Stimulated activated naive CD8-positive, alpha-beta T cell treated with anti-CD3 and anti-CD28 coated beads, Interleukin-15, amount 100 ng/mL, for 72 hours (primary cell): ENCODE measurements around the gene PDE4D.
A peak's percentile ranks its signal among the peaks of the same experiment; 100 is the strongest.

ENCODE experiments used
- ATAC-seq: fragments of 150-1000 bp; cut with Tn5 transposase; 2 replicates; pipeline ENCODE4 v1.10.0; 2021; ENCODE audit warnings: mild to moderate bottlenecking, moderate library complexity
- DNase-seq, 2 donors: peaks; one replicate each; pipeline ENCODE4 v3.0.0; 2021 to 2022
- H3K27ac Mint-ChIP-seq, 2 donors: one replicate each; pipeline ENCODE4 v1.8.0; 2022; ENCODE audit warnings: mild to moderate bottlenecking in 2 of 2, mixed read lengths in 2 of 2, moderate library complexity in 2 of 2
- H3K27me3 Mint-ChIP-seq: one replicate; pipeline ENCODE4 v1.8.0; 2022; ENCODE audit warnings: mixed read lengths
- H3K4me1 Mint-ChIP-seq: one replicate; pipeline ENCODE4 v1.8.0; 2022; ENCODE audit warnings: mild to moderate bottlenecking, mixed read lengths
- H3K4me3 Mint-ChIP-seq, 2 donors: one replicate each; pipeline ENCODE4 v1.8.0; 2022; ENCODE audit warnings: mild to moderate bottlenecking in 2 of 2, mixed read lengths in 2 of 2, moderate library complexity in 1 of 2
- H3K9me3 Mint-ChIP-seq, 2 donors: one replicate each; pipeline ENCODE4 v1.8.0; 2022; ENCODE audit warnings: mixed read lengths in 2 of 2

Gene PDE4D

GRCh38 chr5:59034498-59035186 is 858.9 kb downstream of the PDE4D start:
- no peak for ATAC-seq
- H3K4me1 Mint-ChIP-seq = peaks cover 33% of the 10 kb centered on the region
- H3K9me3 Mint-ChIP-seq = no peaks in the 10 kb centered on the region
- H3K4me3 Mint-ChIP-seq = peak overlapping the region; percentile 85 to 96
- H3K27ac Mint-ChIP-seq = peak overlapping the region; percentile 59 to 88
- H3K27me3 Mint-ChIP-seq = no peaks in the 10 kb centered on the region
- no peak for DNase-seq

DNA sequence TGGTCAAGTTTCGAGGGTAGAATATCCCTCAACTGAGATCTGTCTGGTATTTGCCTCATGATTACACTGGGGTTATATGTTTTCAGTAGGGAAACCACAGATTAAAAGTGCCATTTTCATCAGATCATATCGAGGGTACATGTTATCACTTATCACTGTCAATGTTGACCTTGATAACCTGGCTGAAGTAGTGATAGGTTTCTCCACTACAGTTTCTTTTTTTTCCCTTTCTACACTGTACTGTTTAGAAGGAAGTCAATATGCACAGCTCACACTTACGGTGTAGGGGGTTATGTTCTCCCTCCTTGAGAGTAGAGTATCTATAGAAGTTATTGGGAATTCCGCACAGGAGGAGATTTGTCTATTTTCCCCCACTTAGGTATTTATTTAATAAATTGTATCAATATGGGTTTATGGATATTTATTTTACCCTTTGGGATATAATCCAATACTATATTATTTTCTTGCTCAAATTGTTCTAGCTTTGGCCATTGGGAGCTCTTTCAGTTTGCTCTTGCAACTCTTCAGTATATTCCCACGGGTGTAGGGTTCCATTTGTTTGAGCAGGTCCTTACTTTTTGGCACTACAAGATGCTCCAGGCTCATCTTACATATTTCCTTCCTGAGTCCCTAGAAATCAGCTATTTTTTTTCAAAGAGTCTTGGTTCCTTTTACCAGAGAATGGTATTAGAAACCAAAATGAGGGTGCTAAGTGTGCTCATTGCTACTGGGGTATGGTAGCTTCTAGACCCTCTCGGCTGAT is 866.2 kb downstream of the PDE4D start:
- Mint-ChIP-seq H3K4me1 (peaks cover 62% of the 10 kb centered on the region), H3K9me3 (no peaks in the 10 kb centered on the region), H3K4me3 (no peak overlapping the region), H3K27ac (no peak overlapping the region), H3K27me3 (no peaks in the 10 kb centered on the region)
- DNase-seq = no peak
- ATAC-seq = no peak

DNA sequence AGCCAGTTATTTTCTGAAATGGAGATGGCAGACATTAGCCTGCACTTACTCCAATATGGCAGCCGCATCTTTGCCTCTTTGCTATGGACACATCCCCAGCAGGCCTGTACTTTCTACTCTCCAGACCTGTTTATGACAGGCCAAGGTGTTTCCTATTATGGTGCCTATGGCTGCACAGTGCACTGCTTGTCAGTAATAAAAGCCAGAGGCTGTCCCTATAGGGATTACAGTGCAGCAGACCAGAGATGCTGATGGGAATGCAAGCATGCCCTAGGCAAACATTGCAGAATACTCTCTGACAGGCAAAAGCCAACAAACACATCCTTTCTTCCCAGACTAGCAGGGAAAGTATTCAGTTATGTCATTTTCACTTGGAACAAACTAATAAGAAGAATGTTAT is 867.8 kb downstream of the PDE4D start:
- Mint-ChIP-seq H3K4me3 (peak overlapping the region in 1 of 2 donors; percentile 39), H3K27ac (no peak overlapping the region), H3K9me3 (no peaks in the 10 kb centered on the region), H3K27me3 (no peaks in the 10 kb centered on the region), H3K4me1 (peaks cover 68% of the 10 kb centered on the region)
- ATAC-seq = no peak
- no peak for DNase-seq

DNA sequence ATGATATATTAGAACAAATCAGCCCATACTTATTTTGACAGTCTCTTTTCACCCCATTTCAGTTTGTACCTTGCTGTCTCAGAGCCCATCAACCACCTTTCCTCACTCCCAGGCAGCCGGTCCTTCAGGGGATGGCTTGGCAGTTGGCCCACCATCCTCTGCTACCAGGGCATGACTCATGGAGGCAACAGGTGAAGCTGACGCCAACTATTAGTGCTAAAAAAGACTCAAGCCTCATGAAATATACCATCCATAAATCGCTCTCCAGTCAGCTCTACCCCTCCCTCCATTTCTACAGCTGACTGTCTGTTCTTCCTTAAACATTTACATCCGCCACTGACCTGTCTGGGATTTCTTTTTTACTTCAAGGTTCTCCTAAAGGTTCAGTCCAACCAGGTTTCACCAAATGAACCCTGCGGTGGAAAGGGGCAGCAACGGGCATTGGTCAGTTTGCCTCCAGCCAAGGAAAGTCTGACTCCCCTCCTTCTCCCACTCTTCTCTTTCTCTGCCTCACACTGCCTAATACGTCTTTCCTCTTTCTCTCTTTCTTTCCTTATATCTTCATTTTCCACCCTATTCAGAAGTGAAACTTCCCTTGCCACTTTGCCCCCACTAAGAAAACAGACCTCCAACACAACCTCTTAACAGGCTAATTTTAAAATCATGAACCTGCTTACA is 871.5 kb downstream of the PDE4D start:
- Mint-ChIP-seq H3K27ac (peak overlapping the region; percentile 7 to 35), H3K4me3 (peak overlapping the region; percentile 50 to 75), H3K9me3 (peaks cover 0 to 4% of the 10 kb centered on the region in 2 donors), H3K4me1 (peaks cover 66% of the 10 kb centered on the region), H3K27me3 (no peaks in the 10 kb centered on the region)
- no peak for ATAC-seq
- DNase-seq = no peak

- H3K4me1 Mint-ChIP-seq = peaks cover 59% of the 10 kb centered on the region
- H3K9me3 Mint-ChIP-seq = peaks cover 0 to 9% of the 10 kb centered on the region in 2 donors
- H3K27ac Mint-ChIP-seq = peak overlapping the region in 1 of 2 donors; percentile 63
- peak overlapping the region in 1 of 2 donors; percentile 75 for H3K4me3 Mint-ChIP-seq
- no peaks in the 10 kb centered on the region for H3K27me3 Mint-ChIP-seq
- no peak for DNase-seq
- ATAC-seq = peak; percentile 49
Measured at GRCh38 chr5:59021286-59021673, 872.2 kb downstream of the PDE4D start.

GRCh38 chr5:59020611-59021285 is 872.8 kb downstream of the PDE4D start:
- Mint-ChIP-seq H3K27me3 (no peaks in the 10 kb centered on the region), H3K4me3 (peak overlapping the region; percentile 55 to 75), H3K4me1 (peaks cover 54% of the 10 kb centered on the region)

DNA sequence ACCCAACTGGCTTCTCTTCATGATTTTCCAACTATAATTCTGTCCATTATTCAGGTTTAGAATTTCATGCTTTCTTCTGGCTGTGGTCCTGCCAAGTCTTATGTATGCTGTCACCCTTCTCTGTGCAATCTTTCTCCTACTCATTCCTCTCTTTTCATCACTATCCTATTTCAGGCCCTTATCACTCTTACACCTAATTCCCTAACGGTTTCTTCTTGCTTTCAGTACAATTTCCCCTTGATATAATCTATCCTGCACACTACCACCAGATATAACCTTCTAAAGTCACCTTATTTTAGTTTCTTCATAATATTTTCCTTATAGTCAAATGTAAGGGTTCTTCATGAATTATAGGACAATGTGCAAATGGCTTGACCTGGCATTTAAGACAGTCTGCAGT is 874.4 kb downstream of the PDE4D start:
- Mint-ChIP-seq H3K9me3 (peaks cover 7 to 15% of the 10 kb centered on the region in 2 donors), H3K4me1 (peaks cover 51% of the 10 kb centered on the region), H3K4me3 (no peak overlapping the region), H3K27ac (no peak overlapping the region), H3K27me3 (no peaks in the 10 kb centered on the region)
- DNase-seq = no peak
- no peak for ATAC-seq

More at GRCh38 chr5:59020611-59021285, 872.8 kb downstream of the PDE4D start:
- peak; percentile 97 for ATAC-seq
- Mint-ChIP-seq H3K9me3 (peaks cover 0 to 9% of the 10 kb centered on the region in 2 donors), H3K27ac (peak overlapping the region; percentile 63 to 84)
- peak in 1 of 2 donors; percentile 50 for DNase-seq

DNA sequence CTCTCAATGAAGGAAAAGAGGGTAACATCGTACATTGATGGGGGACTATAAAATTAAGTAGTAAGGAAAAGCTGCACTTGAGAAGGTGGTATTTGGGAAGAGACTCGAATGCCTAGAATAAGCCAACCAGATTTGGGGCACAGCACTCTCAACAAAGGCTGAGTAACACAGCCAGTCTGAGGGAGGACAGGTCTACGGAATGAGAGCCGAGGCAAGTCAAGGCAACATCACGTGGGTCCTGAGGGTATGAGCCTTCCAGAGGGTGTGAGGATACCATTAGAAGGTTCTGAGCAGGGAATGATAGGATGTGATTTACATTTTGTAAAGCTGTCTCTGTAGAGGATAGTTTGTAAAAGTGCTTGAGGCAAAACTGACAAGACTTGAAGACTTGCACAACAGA is 876.6 kb downstream of the PDE4D start:
- Mint-ChIP-seq H3K9me3 (peaks cover 25 to 29% of the 10 kb centered on the region in 2 donors), H3K27me3 (no peaks in the 10 kb centered on the region), H3K4me3 (no peak overlapping the region), H3K4me1 (peaks cover 59% of the 10 kb centered on the region), H3K27ac (no peak overlapping the region)
- ATAC-seq (no peak), DNase-seq (no peak)

DNA sequence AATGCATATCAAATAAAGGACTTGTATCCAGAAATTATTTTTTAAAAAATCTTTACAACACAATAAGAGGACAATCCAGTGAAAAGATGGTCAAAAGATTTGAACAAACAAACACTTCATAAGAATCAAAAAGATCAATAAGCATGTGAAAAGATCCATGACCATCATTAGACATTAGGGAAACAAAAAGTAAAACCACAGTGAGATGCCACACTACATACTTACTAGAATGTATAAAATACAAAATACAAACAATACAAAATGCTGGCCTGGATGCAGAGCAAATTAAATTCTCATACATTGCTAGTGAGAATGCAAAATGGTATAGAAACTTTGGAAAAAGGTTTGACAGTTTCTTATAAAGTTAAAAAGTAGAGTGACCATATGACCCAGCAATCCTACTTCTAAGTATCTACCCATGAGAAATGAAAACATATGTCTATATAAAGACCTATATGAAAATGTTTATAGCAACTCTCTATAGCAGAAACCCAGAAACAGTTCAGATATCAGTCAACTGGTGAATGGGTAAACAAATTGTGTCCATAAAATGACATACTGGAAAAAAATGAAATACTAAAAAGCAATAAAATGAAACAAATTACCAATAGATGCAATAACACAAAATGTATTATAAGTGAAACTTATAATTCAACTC is 884.6 kb downstream of the PDE4D start:
- H3K27me3 Mint-ChIP-seq = no peaks in the 10 kb centered on the region
- no peak for DNase-seq
- H3K4me1 Mint-ChIP-seq = peaks cover 70% of the 10 kb centered on the region
- H3K9me3 Mint-ChIP-seq = peaks cover 19 to 22% of the 10 kb centered on the region in 2 donors
- ATAC-seq = no peak
- H3K27ac Mint-ChIP-seq = no peak overlapping the region
- H3K4me3 Mint-ChIP-seq = peak overlapping the region in 1 of 2 donors; percentile 9

DNA sequence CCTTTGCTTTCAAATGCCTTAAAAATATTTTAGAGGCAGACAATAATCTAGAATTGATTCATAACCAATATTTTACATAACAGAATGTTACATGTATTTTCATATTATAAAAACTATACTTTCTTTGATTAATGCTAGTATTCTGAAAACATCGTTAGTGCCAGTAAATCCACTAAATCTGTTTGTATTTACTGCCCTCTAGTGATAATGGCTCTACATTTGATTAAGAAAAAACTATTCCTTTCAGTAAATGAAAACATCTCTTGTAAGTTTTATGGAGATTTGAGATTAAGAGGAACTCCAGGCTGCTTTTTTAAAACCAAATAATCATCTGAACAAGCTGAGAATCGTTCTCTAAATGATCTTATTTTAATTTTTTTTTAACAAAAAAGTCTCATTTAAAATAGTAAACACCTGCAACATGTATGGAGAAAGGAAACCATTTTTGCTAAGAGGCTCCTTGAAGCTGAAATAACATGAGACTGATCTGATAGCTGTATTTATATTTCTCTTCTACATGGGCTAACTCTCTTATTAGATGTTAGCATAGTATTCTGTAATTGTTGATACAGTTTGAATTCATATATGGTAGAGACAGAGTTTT is 886.0 kb downstream of the PDE4D start:
- H3K4me1 Mint-ChIP-seq = peaks cover 70% of the 10 kb centered on the region
- no peak overlapping the region for H3K27ac Mint-ChIP-seq
- no peaks in the 10 kb centered on the region for H3K27me3 Mint-ChIP-seq
- peaks cover 11% of the 10 kb centered on the region in 2 donors for H3K9me3 Mint-ChIP-seq
- H3K4me3 Mint-ChIP-seq = no peak overlapping the region
- no peak for ATAC-seq
- DNase-seq = no peak

GRCh38 chr5:59005934-59006701 is 887.4 kb downstream of the PDE4D start:
- H3K4me3 Mint-ChIP-seq = no peak overlapping the region
- peaks cover 74% of the 10 kb centered on the region for H3K4me1 Mint-ChIP-seq
- no peaks in the 10 kb centered on the region for H3K27me3 Mint-ChIP-seq
- ATAC-seq = no peak
- no peaks in the 10 kb centered on the region for H3K9me3 Mint-ChIP-seq
- H3K27ac Mint-ChIP-seq = peak overlapping the region in 1 of 2 donors; percentile 48
- DNase-seq = no peak

DNA sequence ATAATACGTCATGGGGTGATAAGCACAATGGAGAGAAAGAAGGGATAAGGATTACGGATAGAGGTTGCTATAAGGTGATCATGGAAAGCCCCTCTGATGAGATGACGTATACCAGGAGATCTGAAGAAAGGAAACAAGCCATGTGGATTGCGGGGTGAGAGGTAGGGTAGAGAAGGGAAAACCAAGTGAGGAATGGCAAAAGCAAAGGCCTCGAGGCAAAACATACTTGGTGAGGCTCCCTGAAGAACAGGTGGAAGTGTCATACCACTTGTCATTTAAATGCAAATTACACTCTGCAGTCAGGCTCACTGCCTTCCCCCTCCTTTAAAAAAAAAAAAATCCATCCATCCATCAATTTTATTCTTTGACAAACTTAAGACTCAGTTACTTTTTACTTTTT is 889.9 kb downstream of the PDE4D start:
- no peaks in the 10 kb centered on the region for H3K9me3 Mint-ChIP-seq
- ATAC-seq (no peak), DNase-seq (no peak)
- peaks cover 76% of the 10 kb centered on the region for H3K4me1 Mint-ChIP-seq
- no peak overlapping the region for H3K4me3 Mint-ChIP-seq
- no peaks in the 10 kb centered on the region for H3K27me3 Mint-ChIP-seq
- no peak overlapping the region for H3K27ac Mint-ChIP-seq

DNA sequence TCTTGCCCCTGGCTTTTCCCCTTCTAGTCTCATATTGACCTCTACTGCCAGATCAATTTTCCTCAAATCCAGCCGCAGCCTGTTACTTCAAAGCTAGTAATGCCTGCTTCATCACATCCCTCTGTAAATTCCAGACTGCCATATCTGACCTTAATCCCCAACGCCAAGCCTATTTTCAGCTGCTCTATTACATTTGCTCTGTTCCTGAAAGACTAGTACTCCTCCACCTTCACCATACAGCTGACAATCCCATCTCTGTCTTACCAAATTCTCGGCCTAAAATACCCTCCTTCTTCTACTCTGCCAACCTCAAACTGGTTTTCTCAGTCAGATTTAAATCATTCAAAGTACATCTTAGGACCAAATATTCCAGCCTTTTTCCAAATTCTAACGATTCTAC is 890.4 kb downstream of the PDE4D start:
- H3K27me3 Mint-ChIP-seq = no peaks in the 10 kb centered on the region
- H3K9me3 Mint-ChIP-seq = no peaks in the 10 kb centered on the region
- H3K27ac Mint-ChIP-seq = no peak overlapping the region
- ATAC-seq = no peak
- no peak overlapping the region for H3K4me3 Mint-ChIP-seq
- peaks cover 73% of the 10 kb centered on the region for H3K4me1 Mint-ChIP-seq
- DNase-seq = no peak

- H3K27ac Mint-ChIP-seq = no peak overlapping the region
- peaks cover 73% of the 10 kb centered on the region for H3K4me1 Mint-ChIP-seq
- no peak overlapping the region for H3K4me3 Mint-ChIP-seq
Measured at GRCh38 chr5:59002162-59002825, 891.2 kb downstream of the PDE4D start.

More at GRCh38 chr5:59002162-59002825, 891.2 kb downstream of the PDE4D start:
- DNase-seq = no peak
- ATAC-seq = no peak
- no peaks in the 10 kb centered on the region for H3K9me3 Mint-ChIP-seq
- no peaks in the 10 kb centered on the region for H3K27me3 Mint-ChIP-seq
